HG02981 (cell line): ENCODE data around the gene URI1.

Source experiments
- ATAC-seq: cut with Tn5 transposase; IDR thresholded peaks from one replicate; pipeline ENCODE4 v1.9.1; 2021; ENCODE audit warnings: mild to moderate bottlenecking, moderate library complexity; ENCODE audit not compliant: unreplicated experiment

Gene URI1

GRCh38 chr19:29967623-29968022 is 25.6 kb downstream of the URI1 start:
- ATAC-seq = no peak

- ATAC-seq = no peak
Observed at GRCh38 chr19:29969891-29970290, 27.9 kb downstream of the URI1 start.

- no peak for ATAC-seq
Observed at GRCh38 chr19:29971002-29971401, 29.0 kb downstream of the URI1 start.

GRCh38 chr19:29971648-29972047 is 29.6 kb downstream of the URI1 start:
- ATAC-seq = no peak

GRCh38 chr19:29974701-29975100 is 32.7 kb downstream of the URI1 start:
- ATAC-seq = no peak

- ATAC-seq = no peak
Observed at GRCh38 chr19:29976151-29976943, 34.3 kb downstream of the URI1 start.

- no peak for ATAC-seq
Observed at GRCh38 chr19:29978080-29978479, 36.0 kb downstream of the URI1 start.

- ATAC-seq = no peak
Observed at GRCh38 chr19:29983568-29983967, 41.5 kb downstream of the URI1 start.

- no peak for ATAC-seq
Observed at GRCh38 chr19:29985196-29985595, 43.2 kb downstream of the URI1 start.

GRCh38 chr19:29988351-29988750 is 46.3 kb downstream of the URI1 start:
- ATAC-seq = no peak

GRCh38 chr19:29992233-29992867 is 50.3 kb downstream of the URI1 start:
- no peak for ATAC-seq

GRCh38 chr19:29999490-29999889 is 57.5 kb downstream of the URI1 start:
- ATAC-seq = no peak

- no peak for ATAC-seq
Observed at GRCh38 chr19:30000862-30001261, 58.8 kb downstream of the URI1 start.

GRCh38 chr19:30001301-30001700 is 59.3 kb downstream of the URI1 start:
- ATAC-seq = no peak

- ATAC-seq = no peak
Observed at GRCh38 chr19:30001791-30002190, 59.8 kb downstream of the URI1 start.

- ATAC-seq = no peak
Observed at GRCh38 chr19:30003866-30004265, 61.8 kb downstream of the URI1 start.

- no peak for ATAC-seq
Observed at GRCh38 chr19:30004403-30004802, 62.4 kb downstream of the URI1 start.

GRCh38 chr19:30006207-30006606 is 64.2 kb downstream of the URI1 start:
- ATAC-seq = no peak

GRCh38 chr19:30008169-30008568 is 66.1 kb downstream of the URI1 start:
- no peak for ATAC-seq

GRCh38 chr19:30009013-30009412 is 67.0 kb downstream of the URI1 start:
- no peak for ATAC-seq

- ATAC-seq = no peak
Observed at GRCh38 chr19:30011051-30011578, 69.1 kb downstream of the URI1 start.

- no peak for ATAC-seq
Observed at GRCh38 chr19:30014770-30015169, 72.7 kb downstream of the URI1 start.
